Liver (tissue), 2 donors: Measurements from ENCODE around the gene PALMD.

Source experiments
- TF ChIP-seq, protein P1 (sequence below): fragments of 150-350 bp; IDR thresholded peaks from 2 replicates; pipeline ENCODE4 v1.5.1; 2017; ENCODE audit warnings: improper control_type of control experiment, low read depth, low read length; ENCODE audit not compliant: missing input control
- TF ChIP-seq, protein P2 (sequence below): IDR thresholded peaks from 2 replicates; pipeline ENCODE4 v1.6.1; 2016; ENCODE audit warnings: antibody characterized with exemption
- TF ChIP-seq, protein P3 (sequence below): IDR thresholded peaks from 2 replicates; pipeline ENCODE4 v1.6.1; 2016; ENCODE audit warnings: antibody characterized with exemption, mild to moderate bottlenecking
- donor health status: healthy.

DNA sequence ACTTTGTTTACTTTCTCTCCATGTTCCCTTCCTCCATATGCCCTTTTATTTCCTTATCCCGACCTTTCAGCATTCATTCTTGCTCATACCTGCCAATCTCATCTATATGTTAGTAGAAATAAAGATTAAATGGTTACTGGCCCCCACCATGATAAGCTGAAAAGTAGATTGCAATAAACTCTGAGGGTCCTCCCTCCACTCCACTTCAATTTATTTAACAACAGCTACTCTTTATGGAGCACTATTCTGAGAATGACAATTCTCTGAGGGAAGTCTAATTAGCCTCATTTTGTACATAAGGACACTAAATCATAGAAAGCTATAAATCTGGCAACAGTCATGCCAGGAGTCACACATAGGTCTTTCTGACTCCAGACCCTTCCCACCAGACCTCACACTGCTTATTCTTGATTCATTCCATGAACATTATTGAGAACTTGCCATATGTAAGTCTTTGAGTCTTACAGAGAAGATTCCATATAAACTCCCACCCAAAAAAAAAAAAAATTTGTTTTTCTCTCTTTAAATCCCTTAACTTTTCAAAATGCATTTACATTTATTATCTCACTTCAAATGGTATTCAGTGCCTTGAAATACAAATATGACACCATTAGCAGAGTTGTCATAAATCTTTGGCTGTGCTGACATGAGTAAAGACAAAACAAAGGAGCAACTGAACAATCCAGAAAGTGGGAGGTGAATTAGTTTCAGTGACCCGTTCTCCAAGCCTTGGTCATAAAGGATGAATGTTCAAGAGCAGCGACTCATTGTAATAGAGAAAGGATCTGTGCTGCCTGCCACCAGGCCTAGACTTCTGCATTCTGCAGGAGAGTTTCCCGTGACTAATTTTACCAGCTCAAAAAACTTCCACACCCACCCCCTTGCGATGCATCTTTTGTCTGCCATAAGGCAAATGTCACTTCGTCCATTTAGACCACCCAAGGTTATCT, 28.5 kb downstream of the PALMD start:
- TF ChIP-seq, protein P1, sequence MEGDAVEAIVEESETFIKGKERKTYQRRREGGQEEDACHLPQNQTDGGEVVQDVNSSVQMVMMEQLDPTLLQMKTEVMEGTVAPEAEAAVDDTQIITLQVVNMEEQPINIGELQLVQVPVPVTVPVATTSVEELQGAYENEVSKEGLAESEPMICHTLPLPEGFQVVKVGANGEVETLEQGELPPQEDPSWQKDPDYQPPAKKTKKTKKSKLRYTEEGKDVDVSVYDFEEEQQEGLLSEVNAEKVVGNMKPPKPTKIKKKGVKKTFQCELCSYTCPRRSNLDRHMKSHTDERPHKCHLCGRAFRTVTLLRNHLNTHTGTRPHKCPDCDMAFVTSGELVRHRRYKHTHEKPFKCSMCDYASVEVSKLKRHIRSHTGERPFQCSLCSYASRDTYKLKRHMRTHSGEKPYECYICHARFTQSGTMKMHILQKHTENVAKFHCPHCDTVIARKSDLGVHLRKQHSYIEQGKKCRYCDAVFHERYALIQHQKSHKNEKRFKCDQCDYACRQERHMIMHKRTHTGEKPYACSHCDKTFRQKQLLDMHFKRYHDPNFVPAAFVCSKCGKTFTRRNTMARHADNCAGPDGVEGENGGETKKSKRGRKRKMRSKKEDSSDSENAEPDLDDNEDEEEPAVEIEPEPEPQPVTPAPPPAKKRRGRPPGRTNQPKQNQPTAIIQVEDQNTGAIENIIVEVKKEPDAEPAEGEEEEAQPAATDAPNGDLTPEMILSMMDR: no peak
- TF ChIP-seq, protein P2, sequence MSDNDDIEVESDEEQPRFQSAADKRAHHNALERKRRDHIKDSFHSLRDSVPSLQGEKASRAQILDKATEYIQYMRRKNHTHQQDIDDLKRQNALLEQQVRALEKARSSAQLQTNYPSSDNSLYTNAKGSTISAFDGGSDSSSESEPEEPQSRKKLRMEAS: no peak
- TF ChIP-seq, protein P3, sequence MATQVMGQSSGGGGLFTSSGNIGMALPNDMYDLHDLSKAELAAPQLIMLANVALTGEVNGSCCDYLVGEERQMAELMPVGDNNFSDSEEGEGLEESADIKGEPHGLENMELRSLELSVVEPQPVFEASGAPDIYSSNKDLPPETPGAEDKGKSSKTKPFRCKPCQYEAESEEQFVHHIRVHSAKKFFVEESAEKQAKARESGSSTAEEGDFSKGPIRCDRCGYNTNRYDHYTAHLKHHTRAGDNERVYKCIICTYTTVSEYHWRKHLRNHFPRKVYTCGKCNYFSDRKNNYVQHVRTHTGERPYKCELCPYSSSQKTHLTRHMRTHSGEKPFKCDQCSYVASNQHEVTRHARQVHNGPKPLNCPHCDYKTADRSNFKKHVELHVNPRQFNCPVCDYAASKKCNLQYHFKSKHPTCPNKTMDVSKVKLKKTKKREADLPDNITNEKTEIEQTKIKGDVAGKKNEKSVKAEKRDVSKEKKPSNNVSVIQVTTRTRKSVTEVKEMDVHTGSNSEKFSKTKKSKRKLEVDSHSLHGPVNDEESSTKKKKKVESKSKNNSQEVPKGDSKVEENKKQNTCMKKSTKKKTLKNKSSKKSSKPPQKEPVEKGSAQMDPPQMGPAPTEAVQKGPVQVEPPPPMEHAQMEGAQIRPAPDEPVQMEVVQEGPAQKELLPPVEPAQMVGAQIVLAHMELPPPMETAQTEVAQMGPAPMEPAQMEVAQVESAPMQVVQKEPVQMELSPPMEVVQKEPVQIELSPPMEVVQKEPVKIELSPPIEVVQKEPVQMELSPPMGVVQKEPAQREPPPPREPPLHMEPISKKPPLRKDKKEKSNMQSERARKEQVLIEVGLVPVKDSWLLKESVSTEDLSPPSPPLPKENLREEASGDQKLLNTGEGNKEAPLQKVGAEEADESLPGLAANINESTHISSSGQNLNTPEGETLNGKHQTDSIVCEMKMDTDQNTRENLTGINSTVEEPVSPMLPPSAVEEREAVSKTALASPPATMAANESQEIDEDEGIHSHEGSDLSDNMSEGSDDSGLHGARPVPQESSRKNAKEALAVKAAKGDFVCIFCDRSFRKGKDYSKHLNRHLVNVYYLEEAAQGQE: no peak
